ENCODE measurements around the gene CST9L. TPM values are rescaled to one million over a fixed set of nuclear protein-coding genes. Genes with fewer than 3 reads are reported as not detected.

Gene CST9L
- total RNA-seq, 1 experiment from 2014 or later: not detected

GRCh38 chr20:23515250-23515939 is 52.9 kb downstream of the CST9L start:
- ChIA-PET CTCF (interaction anchor here (0.6 to 1.2 kb wide), 2 partner anchors 15 to 74 kb away, joined by 3 read pairs; no protein-coding TSS in a partner anchor), POLR2A (interaction anchor here (0.6 kb wide), 1 partner anchor 72 kb away, joined by 3 read pairs; no protein-coding TSS in a partner anchor)
- no peaks in the 10 kb centered on the region for H3K9me3 Mint-ChIP-seq (ENCODE audit: unreplicated experiment)
- DNase-seq (ENCODE audit: unreplicated experiment): no peak
- intact Hi-C loops (cut with micrococcal nuclease): no loop called here
- H3K27me3 Mint-ChIP-seq (ENCODE audit: insufficient read depth, unreplicated experiment): no peaks in the 10 kb centered on the region
- H3K36me3 Mint-ChIP-seq (ENCODE audit: insufficient read depth, unreplicated experiment): peaks cover 6% of the 10 kb centered on the region
- no peak for TF ChIP-seq CTCF (IDR thresholded peaks at IDR 0.05; ENCODE audit: unreplicated experiment)
- no peaks in the 10 kb centered on the region for H3K4me1 Mint-ChIP-seq (ENCODE audit: insufficient read depth, unreplicated experiment)
- no peak overlapping the region for H3K27ac Mint-ChIP-seq (ENCODE audit: low read depth, unreplicated experiment)
- BruUV-seq (replicated peaks): no TSS peak
- no peak overlapping the region for H3K4me3 Mint-ChIP-seq (ENCODE audit: unreplicated experiment)

GRCh38 chr20:23514848-23515247 is 53.4 kb downstream of the CST9L start:
- POLR2A ChIA-PET: interaction anchor here (0.6 kb wide), 1 partner anchor 71 kb away, joined by 3 read pairs; no protein-coding TSS in a partner anchor
- intact Hi-C loops (cut with micrococcal nuclease): no loop called here
- no peak overlapping the region for H3K27ac Mint-ChIP-seq (ENCODE audit: low read depth, unreplicated experiment)
- TF ChIP-seq CTCF (IDR thresholded peaks at IDR 0.05; ENCODE audit: unreplicated experiment): no peak
- H3K9me3 Mint-ChIP-seq (ENCODE audit: unreplicated experiment): no peaks in the 10 kb centered on the region
- no TSS peak for BruUV-seq (replicated peaks)
- H3K4me3 Mint-ChIP-seq (ENCODE audit: unreplicated experiment): no peak overlapping the region
- peaks cover 6% of the 10 kb centered on the region for H3K36me3 Mint-ChIP-seq (ENCODE audit: insufficient read depth, unreplicated experiment)
- H3K27me3 Mint-ChIP-seq (ENCODE audit: insufficient read depth, unreplicated experiment): no peaks in the 10 kb centered on the region
- H3K4me1 Mint-ChIP-seq (ENCODE audit: insufficient read depth, unreplicated experiment): no peaks in the 10 kb centered on the region
- no peak for DNase-seq (ENCODE audit: unreplicated experiment)
- CTCF ChIA-PET: interaction anchor here (0.6 kb wide), 1 partner anchor 15 kb away, joined by 3 read pairs; no protein-coding TSS in a partner anchor

Other genes starting within 250 kb of the CST9L start
- 32.2 and 40.1 TPM in 2 replicates for gene NXT1, start 217.7 kb downstream of the CST9L start, total RNA-seq (2022)
- gene GZF1, start 206.3 kb downstream of the CST9L start, total RNA-seq (2022): 15.5 and 19.9 TPM in 2 replicates
- 9.6 and 10.9 TPM in 2 replicates for gene NAPB, start 147.0 kb downstream of the CST9L start, total RNA-seq (2022)
- gene CSTL1, start 128.8 kb downstream of the CST9L start, total RNA-seq (2022): not detected in 2 replicates
- gene CST11, start 115.6 kb downstream of the CST9L start, total RNA-seq (2022): not detected in 2 replicates
- gene CST8, start 77.4 kb downstream of the CST9L start, total RNA-seq (2022): not detected in 2 replicates
- not detected in 2 replicates for gene CST9, start 37.4 kb upstream of the CST9L start, total RNA-seq (2022)
- 303 and 315 TPM in 2 replicates for gene CST3, start 69.5 kb upstream of the CST9L start, total RNA-seq (2022)
- gene CST4, start 120.6 kb upstream of the CST9L start, total RNA-seq (2022): not detected in 2 replicates
- not detected in 2 replicates for gene CST1, start 182.5 kb upstream of the CST9L start, total RNA-seq (2022)